ENCODE measurements around the gene ADGRF3.

GRCh38 chr2:26327291-26328272, 19.0 kb downstream of the ADGRF3 start:
- no peak for TF ChIP-seq CTCF (IDR thresholded peaks at IDR 0.05)
- no peak for TF ChIP-seq POLR2AphosphoS5 (IDR thresholded peaks at IDR 0.05)
- TF ChIP-seq POLR2A (IDR thresholded peaks at IDR 0.05): no peak

Data from upper lobe of left lung (tissue), 4 donors.